Adipocyte (in vitro differentiated cells): ENCODE results near the gene GIT2.

Source experiments
- DNase-seq: peaks from one replicate; pipeline ENCODE4 v3.0.0-alpha.2; 2015; ENCODE audit warnings: low read depth
- H3K27me3 ChIP-seq: replicated peaks from 2 replicates; pipeline ENCODE4 v1.7.0; 2013; ENCODE audit warnings: mild to moderate bottlenecking, low read length, moderate library complexity; ENCODE audit not compliant: control insufficient read depth, insufficient read depth
- H3K36me3 ChIP-seq: 2 replicates; pipeline ENCODE4 v1.7.0; 2013; ENCODE audit warnings: low read length, mild to moderate bottlenecking, moderate library complexity; ENCODE audit not compliant: control insufficient read depth, insufficient read depth, severe bottlenecking
- H3K4me1 ChIP-seq: 2 replicates; pipeline ENCODE4 v1.7.0; 2013; ENCODE audit warnings: mild to moderate bottlenecking, low read length, moderate library complexity; ENCODE audit not compliant: control insufficient read depth, insufficient read depth
- H3K4me3 ChIP-seq: 2 replicates; pipeline ENCODE4 v1.7.0; 2013; ENCODE audit warnings: mild to moderate bottlenecking, low read length, moderate library complexity
- H3K9ac ChIP-seq: 2 replicates; pipeline ENCODE4 v1.7.0; 2013; ENCODE audit warnings: mild to moderate bottlenecking, low read length, moderate library complexity
- H3K9me3 ChIP-seq: 2 replicates; pipeline ENCODE4 v1.7.0; 2013; ENCODE audit warnings: mild to moderate bottlenecking, low read length, moderate library complexity; ENCODE audit not compliant: control insufficient read depth

Gene GIT2

DNA sequence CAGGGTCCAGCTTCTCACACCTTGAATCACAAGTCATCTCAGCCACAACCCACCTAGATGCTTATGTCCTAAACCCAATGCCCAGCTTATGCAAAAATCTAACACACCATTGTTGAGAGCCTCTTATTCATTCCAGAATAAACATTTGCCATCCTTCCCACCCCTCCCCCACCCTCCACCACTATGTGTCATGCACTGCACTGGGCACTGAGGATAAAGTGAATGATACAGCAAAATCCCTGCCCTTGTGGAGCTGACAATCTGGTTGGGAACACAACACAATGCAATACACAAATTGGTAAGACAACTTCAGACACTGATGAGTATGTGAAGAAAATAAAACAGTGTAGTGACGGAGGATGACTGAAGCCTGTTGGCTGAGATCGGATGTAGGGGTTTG is 114.4 kb downstream of the GIT2 start:
- Histone ChIP-seq H3K4me1 (peaks cover 14% of the 10 kb centered on the region), H3K9me3 (no peaks in the 10 kb centered on the region), H3K36me3 (no peaks in the 10 kb centered on the region), H3K9ac (no peak overlapping the region), H3K27me3 (no peaks in the 10 kb centered on the region), H3K4me3 (no peak overlapping the region)
- DNase-seq, result no peak

DNA sequence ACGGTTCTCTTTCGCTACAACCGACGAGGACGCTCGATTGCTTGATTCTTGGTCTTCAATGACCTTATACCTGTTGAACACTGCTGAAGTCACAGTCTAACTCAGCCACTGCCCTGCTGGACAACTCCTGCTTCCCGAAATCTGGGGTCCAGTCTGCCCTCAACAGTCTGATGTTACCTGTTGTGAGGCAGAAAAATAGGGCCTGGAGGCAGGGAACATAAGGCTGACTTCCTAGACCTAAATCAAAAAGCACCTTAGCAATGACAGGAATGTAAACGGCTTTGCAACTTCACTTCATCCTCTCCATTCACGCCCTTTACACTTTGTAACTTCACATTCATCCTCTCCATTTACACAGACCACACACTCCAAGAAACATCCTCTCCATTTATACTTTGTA is 115.2 kb downstream of the GIT2 start:
- Histone ChIP-seq H3K36me3 (no peaks in the 10 kb centered on the region), H3K9ac (peak overlapping the region; percentile 76), H3K4me3 (peak overlapping the region; percentile 97), H3K4me1 (peaks cover 14% of the 10 kb centered on the region), H3K27me3 (no peaks in the 10 kb centered on the region), H3K9me3 (no peaks in the 10 kb centered on the region)
- no peak for DNase-seq

DNA sequence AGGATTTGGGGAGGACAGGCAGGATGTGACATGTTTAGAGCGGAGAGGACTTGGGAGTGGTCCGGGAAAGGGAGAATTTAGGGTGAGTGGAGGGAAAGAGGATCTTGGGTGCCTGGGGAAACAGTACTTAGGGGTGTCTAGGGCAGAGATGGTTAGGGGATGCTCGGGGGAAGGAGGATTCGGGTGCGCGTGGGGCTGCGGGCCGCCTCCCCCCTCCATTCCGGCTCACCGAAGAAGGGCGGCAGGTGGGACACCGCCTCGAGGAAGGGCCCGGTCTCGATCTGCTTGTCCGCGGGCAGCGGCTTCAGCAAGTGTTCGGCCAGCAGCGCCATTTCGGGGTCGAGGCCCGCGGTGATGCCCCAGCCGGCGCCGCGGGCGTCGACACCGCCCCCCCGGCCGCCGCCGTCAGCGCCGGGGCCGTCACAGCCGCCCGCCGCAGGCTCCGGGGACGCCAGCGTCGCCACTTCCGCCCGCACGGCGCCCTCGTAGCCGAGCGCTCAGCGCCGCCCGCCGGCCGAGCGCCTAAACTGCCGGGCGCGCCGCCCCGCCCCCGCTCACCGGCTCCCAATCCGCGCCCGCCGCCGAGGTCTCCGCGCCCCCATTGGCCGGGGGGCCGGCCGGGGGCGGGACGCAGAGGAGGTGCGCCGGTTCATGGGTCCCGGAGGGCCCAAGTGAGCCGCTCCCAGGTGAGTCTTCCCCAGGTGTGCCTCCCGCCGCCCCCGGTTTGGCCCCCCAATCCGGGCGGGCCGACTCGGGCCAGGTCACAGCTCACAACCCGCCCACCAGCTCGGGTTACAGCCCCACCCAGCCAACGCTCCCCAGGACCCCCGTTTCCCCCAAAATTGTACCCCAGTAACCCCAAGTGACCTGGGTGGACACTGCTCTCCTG is 115.9 kb downstream of the GIT2 start, which contains the start of gene GLTP:
GLTP (minus strand) TSS at position 499 of the 889 bp plus-strand sequence; CDS start at position 332, 167 bp downstream.
- Histone ChIP-seq H3K27me3 (no peaks in the 10 kb centered on the region), H3K36me3 (no peaks in the 10 kb centered on the region)
- peak; percentile 96 for DNase-seq

More for the DNA sequence above, 115.9 kb downstream of the GIT2 start, which contains the start of gene GLTP:
- Histone ChIP-seq H3K9me3 (no peaks in the 10 kb centered on the region), H3K4me1 (peaks cover 14% of the 10 kb centered on the region), H3K4me3 (peak within 1 kb of the TSS; percentile 97), H3K9ac (peak within 1 kb of the TSS; percentile 95)
